Retinal pigment epithelial cell (primary cell): ENCODE data around the gene TRIO.

ENCODE experiments used
- DNase-seq: peaks from one replicate; pipeline ENCODE4 v3.0.0-alpha.2; 2010; ENCODE audit warnings: low read depth
- H3K4me3 ChIP-seq: 2 replicates; pipeline ENCODE4 v1.5.1; 2011; ENCODE audit warnings: mild to moderate bottlenecking, low read length, control low read depth, moderate library complexity
- CTCF ChIP-seq: conservative IDR thresholded peaks from 2 replicates; pipeline ENCODE4 v1.5.1; 2011; ENCODE audit warnings: low read depth, low read length, control low read depth, inconsistent platforms

Gene TRIO

GRCh38 chr5:14263699-14264098, 120.6 kb downstream of the TRIO start:
- no peak overlapping the region for H3K4me3 ChIP-seq
- no peak for TF ChIP-seq CTCF

GRCh38 chr5:14264605-14265316, 121.6 kb downstream of the TRIO start:
- H3K4me3 ChIP-seq: peak overlapping the region; percentile 27
- peak; percentile 89 for DNase-seq
- no peak for TF ChIP-seq CTCF

More at GRCh38 chr5:14263699-14264098, 120.6 kb downstream of the TRIO start:
- DNase-seq: no peak

GRCh38 chr5:14265570-14265969, 122.4 kb downstream of the TRIO start:
- no peak for TF ChIP-seq CTCF
- no peak for DNase-seq
- H3K4me3 ChIP-seq: no peak overlapping the region

GRCh38 chr5:14266171-14266570, 123.0 kb downstream of the TRIO start:
- H3K4me3 ChIP-seq: no peak overlapping the region
- DNase-seq: no peak
- no peak for TF ChIP-seq CTCF

- no peak for TF ChIP-seq CTCF
- H3K4me3 ChIP-seq: no peak overlapping the region
- no peak for DNase-seq
These were observed 123.5 kb downstream of the TRIO start for GRCh38 chr5:14266686-14267085.

GRCh38 chr5:14267166-14267838, 124.2 kb downstream of the TRIO start:
- no peak for TF ChIP-seq CTCF
- DNase-seq: no peak
- no peak overlapping the region for H3K4me3 ChIP-seq
